SU-DHL-6 (cell line): ENCODE results near the gene C10orf71.

Source experiments
- H2AFZ ChIP-seq: fragments of 200-600 bp; sonication (generic); 2 replicates; pipeline ENCODE4 v1.6.1; 2014; ENCODE audit warnings: low read depth, mild to moderate bottlenecking, moderate library complexity, mixed read lengths, antibody characterized with exemption, low read length; ENCODE audit not compliant: severe bottlenecking
- H3F3A ChIP-seq: fragments of 200-600 bp; shearing (Covaris generic); 2 replicates; pipeline ENCODE4 v1.6.0; 2016; ENCODE audit warnings: antibody characterized with exemption, mild to moderate bottlenecking; ENCODE audit not compliant: insufficient read depth
- H3K27ac ChIP-seq: fragments of 200-600 bp; sonication (generic); 2 replicates; pipeline ENCODE4 v1.5.1; 2016; ENCODE audit warnings: low read depth, mild to moderate bottlenecking, low read length, moderate library complexity, mixed read lengths
- H3K27me3 ChIP-seq: fragments of 200-600 bp; sonication (generic), shearing (Covaris generic); 2 replicates; pipeline ENCODE4 v1.6.0; 2014; ENCODE audit warnings: mild to moderate bottlenecking, low read length
- H3K36me3 ChIP-seq: fragments of 200-600 bp; sonication (generic); 2 replicates; pipeline ENCODE4 v1.6.1; 2014; ENCODE audit warnings: mild to moderate bottlenecking, low read length, mixed read lengths
- H3K4me2 ChIP-seq: fragments of 300-600, 200-600 bp; shearing (Covaris generic), sonication (generic); 2 replicates; pipeline ENCODE4 v1.6.0; 2014; ENCODE audit warnings: low read length, low read depth, mild to moderate bottlenecking; ENCODE audit not compliant: poor library complexity, severe bottlenecking
- H3K4me3 ChIP-seq: fragments of 200-600 bp; sonication (generic); 2 replicates; pipeline ENCODE4 v1.5.1; 2014; ENCODE audit warnings: antibody characterized with exemption, low read length, mild to moderate bottlenecking, mixed read lengths; ENCODE audit not compliant: insufficient read depth, poor library complexity, severe bottlenecking
- H3K79me2 ChIP-seq: fragments of 200-600 bp; sonication (generic); 2 replicates; pipeline ENCODE4 v1.6.1; 2014; ENCODE audit warnings: mild to moderate bottlenecking, low read length, moderate library complexity; ENCODE audit not compliant: insufficient read depth
- H3K9ac ChIP-seq: fragments of 200-600 bp; sonication (generic); 2 replicates; pipeline ENCODE4 v1.7.0; 2014; ENCODE audit warnings: mild to moderate bottlenecking, low read length
- H3K9me2 ChIP-seq: fragments of 200-600 bp; sonication (generic); replicated peaks from 2 replicates; pipeline ENCODE4 v1.6.1; 2014; ENCODE audit warnings: low read length; ENCODE audit not compliant: insufficient read depth
- H3K9me3 ChIP-seq: fragments of 200-600 bp; sonication (generic); 2 replicates; pipeline ENCODE4 v1.6.1; 2014; ENCODE audit warnings: low read length, mixed read lengths; ENCODE audit not compliant: insufficient read depth
- H4K20me1 ChIP-seq: fragments of 200-600 bp; sonication (generic); 2 replicates; pipeline ENCODE4 v1.6.1; 2014; ENCODE audit warnings: low read depth, mild to moderate bottlenecking, antibody characterized with exemption, low read length, moderate library complexity, mixed read lengths
- CTCF ChIP-seq: fragments of 200-600 bp; sonication (generic); IDR thresholded peaks from one replicate; pipeline ENCODE4 v1.5.1; 2017; ENCODE audit warnings: antibody characterized with exemption, mild to moderate bottlenecking, low read length, moderate library complexity; ENCODE audit not compliant: insufficient read depth, poor library complexity, severe bottlenecking
- EZH2phosphoT487 ChIP-seq: fragments of 200-600 bp; sonication (generic), shearing (Covaris generic); conservative IDR thresholded peaks from 2 replicates; pipeline ENCODE4 v1.6.1; 2018; ENCODE audit warnings: mild to moderate bottlenecking, antibody characterized with exemption, low read length, moderate library complexity, mixed read lengths

Gene C10orf71

GRCh38 chr10:49268185-49268584 is 30.8 kb upstream of the C10orf71 start:
- Histone ChIP-seq H3K9ac (no peak overlapping the region), H3K9me2 (no peaks in the 10 kb centered on the region), H3F3A (no peaks in the 10 kb centered on the region), H3K4me2 (no peak overlapping the region), H4K20me1 (no peaks in the 10 kb centered on the region), H3K79me2 (no peaks in the 10 kb centered on the region), H2AFZ (no peak overlapping the region), H3K9me3 (no peaks in the 10 kb centered on the region), H3K36me3 (no peaks in the 10 kb centered on the region), H3K27me3 (no peaks in the 10 kb centered on the region), H3K4me3 (no peak overlapping the region), H3K27ac (no peak overlapping the region)
- TF ChIP-seq EZH2phosphoT487 (no peak), CTCF (no peak)

GRCh38 chr10:49269523-49269922 is 29.4 kb upstream of the C10orf71 start:
- Histone ChIP-seq H3K4me3 (no peak overlapping the region), H3K4me2 (no peak overlapping the region), H2AFZ (no peak overlapping the region), H3K79me2 (no peaks in the 10 kb centered on the region), H3K9me2 (no peaks in the 10 kb centered on the region), H3F3A (no peaks in the 10 kb centered on the region), H3K9ac (no peak overlapping the region), H3K36me3 (no peaks in the 10 kb centered on the region), H4K20me1 (no peaks in the 10 kb centered on the region), H3K27me3 (no peaks in the 10 kb centered on the region), H3K9me3 (no peaks in the 10 kb centered on the region), H3K27ac (no peak overlapping the region)
- TF ChIP-seq CTCF: no peak
- no peak for TF ChIP-seq EZH2phosphoT487

GRCh38 chr10:49270565-49270964 is 28.4 kb upstream of the C10orf71 start:
- H3K79me2 ChIP-seq: no peaks in the 10 kb centered on the region
- H3F3A ChIP-seq: no peaks in the 10 kb centered on the region
- no peaks in the 10 kb centered on the region for H3K27me3 ChIP-seq
- H3K27ac ChIP-seq: no peak overlapping the region
- no peak overlapping the region for H2AFZ ChIP-seq
- H3K4me2 ChIP-seq: no peak overlapping the region
- H3K36me3 ChIP-seq: no peaks in the 10 kb centered on the region
- no peaks in the 10 kb centered on the region for H3K9me2 ChIP-seq
- H3K9me3 ChIP-seq: no peaks in the 10 kb centered on the region
- no peak overlapping the region for H3K4me3 ChIP-seq
- TF ChIP-seq EZH2phosphoT487: no peak
- TF ChIP-seq CTCF: no peak
- H3K9ac ChIP-seq: no peak overlapping the region
- no peaks in the 10 kb centered on the region for H4K20me1 ChIP-seq

- no peaks in the 10 kb centered on the region for H3K9me3 ChIP-seq
- no peak overlapping the region for H3K4me3 ChIP-seq
- H3K9me2 ChIP-seq: no peaks in the 10 kb centered on the region
- no peak overlapping the region for H3K27ac ChIP-seq
- H3K4me2 ChIP-seq: no peak overlapping the region
- H4K20me1 ChIP-seq: no peaks in the 10 kb centered on the region
- no peaks in the 10 kb centered on the region for H3K27me3 ChIP-seq
- no peak overlapping the region for H2AFZ ChIP-seq
- no peaks in the 10 kb centered on the region for H3F3A ChIP-seq
- no peak overlapping the region for H3K9ac ChIP-seq
- no peaks in the 10 kb centered on the region for H3K79me2 ChIP-seq
- H3K36me3 ChIP-seq: no peaks in the 10 kb centered on the region
- TF ChIP-seq EZH2phosphoT487 (no peak), CTCF (no peak)
Measured at GRCh38 chr10:49271346-49271745, 27.6 kb upstream of the C10orf71 start.
